GM21528 (cell line): Measurements from ENCODE around the gene MSI2.

ENCODE experiments used
- ATAC-seq: cut with Tn5 transposase; IDR thresholded peaks from one replicate; pipeline ENCODE4 v1.9.1; 2021; ENCODE audit warnings: mild to moderate bottlenecking, moderate library complexity; ENCODE audit not compliant: unreplicated experiment, low FRiP score

Gene MSI2

GRCh38 chr17:57678393-57678792 is 422.1 kb downstream of the MSI2 start:
- no peak for ATAC-seq

- no peak for ATAC-seq
Measured at GRCh38 chr17:57679356-57679755, 423.0 kb downstream of the MSI2 start.

GRCh38 chr17:57679906-57680695 is 423.8 kb downstream of the MSI2 start:
- ATAC-seq: no peak

GRCh38 chr17:57682701-57683100 is 426.4 kb downstream of the MSI2 start:
- ATAC-seq: no peak

GRCh38 chr17:57684711-57685498 is 428.6 kb downstream of the MSI2 start:
- no peak for ATAC-seq

- ATAC-seq: no peak
Measured at GRCh38 chr17:57685499-57686132, 429.3 kb downstream of the MSI2 start.

GRCh38 chr17:57687642-57688041 is 431.3 kb downstream of the MSI2 start:
- ATAC-seq: no peak

GRCh38 chr17:57689254-57689653 is 432.9 kb downstream of the MSI2 start:
- no peak for ATAC-seq

GRCh38 chr17:57691939-57692338 is 435.6 kb downstream of the MSI2 start:
- no peak for ATAC-seq

- no peak for ATAC-seq
Measured at GRCh38 chr17:57692770-57693169, 436.4 kb downstream of the MSI2 start.

GRCh38 chr17:57694051-57694450 is 437.7 kb downstream of the MSI2 start:
- ATAC-seq: no peak

GRCh38 chr17:57696050-57696449 is 439.7 kb downstream of the MSI2 start:
- no peak for ATAC-seq

GRCh38 chr17:57697197-57697596 is 440.9 kb downstream of the MSI2 start:
- no peak for ATAC-seq

- ATAC-seq: no peak
Measured at GRCh38 chr17:57697891-57698711, 441.8 kb downstream of the MSI2 start.

GRCh38 chr17:57699751-57700219 is 443.5 kb downstream of the MSI2 start:
- no peak for ATAC-seq

GRCh38 chr17:57701124-57701523 is 444.8 kb downstream of the MSI2 start:
- no peak for ATAC-seq

GRCh38 chr17:57703273-57703672 is 446.9 kb downstream of the MSI2 start:
- no peak for ATAC-seq

GRCh38 chr17:57704448-57704847 is 448.1 kb downstream of the MSI2 start:
- ATAC-seq: no peak

- ATAC-seq: no peak
Measured at GRCh38 chr17:57705921-57706695, 449.8 kb downstream of the MSI2 start.

GRCh38 chr17:57706761-57707160 is 450.4 kb downstream of the MSI2 start:
- no peak for ATAC-seq
